ENCODE data around the gene METTL9. TPM values are rescaled to one million over a fixed set of nuclear protein-coding genes. Genes with fewer than 3 reads are reported as not detected.

METTL9 gene
- total and polyA plus RNA-seq, 2 experiments from 2014 or later = 112 to 229 TPM

GRCh38 chr16:21651515-21651914 is 52.1 kb downstream of the METTL9 start:
- no peak overlapping the region for H3K4me2 ChIP-seq
- H3K27me3 ChIP-seq = no peaks in the 10 kb centered on the region
- H3K9me2 ChIP-seq (replicated peaks; ENCODE audit: insufficient read depth) = no peaks in the 10 kb centered on the region
- no peak overlapping the region for H3K4me3 ChIP-seq
- H3K36me3 ChIP-seq (replicated peaks; ENCODE audit: insufficient read depth, low read depth) = no peaks in the 10 kb centered on the region
- H3K79me2 ChIP-seq = peaks cover 32% of the 10 kb centered on the region
- H3K27ac ChIP-seq = no peak overlapping the region
- H2AFZ ChIP-seq = no peak overlapping the region
- no peaks in the 10 kb centered on the region for H3K4me1 ChIP-seq (ENCODE audit: insufficient read depth)
- no peak for DNase-seq (ENCODE audit: low spot score)
- 95% methylated on average over 3 of the region's 3 CpGs for whole genome bisulfite sequencing (ENCODE audit: low lambda C conversion rate, missing lambda C conversion rate)
- TF ChIP-seq CTCF (IDR thresholded peaks at IDR 0.05; ENCODE audit: poor library complexity) (no peak), EZH2 (IDR thresholded peaks at IDR 0.05; ENCODE audit: borderline replicate concordance) (no peak), EZH2phosphoT487 (IDR thresholded peaks at IDR 0.05; ENCODE audit: low read depth, severe bottlenecking, unreplicated experiment) (no peak)
- H4K20me1 ChIP-seq (ENCODE audit: insufficient read depth, poor library complexity, severe bottlenecking) = no peaks in the 10 kb centered on the region
- no peaks in the 10 kb centered on the region for H3K9me3 ChIP-seq (ENCODE audit: low read depth)

- no peak within 1 kb of the TSS for H3K4me2 ChIP-seq
- DNase-seq (ENCODE audit: low spot score) = no peak
- H2AFZ ChIP-seq = no peak within 1 kb of the TSS
- no peaks in the 10 kb centered on the region for H3K9me2 ChIP-seq (replicated peaks; ENCODE audit: insufficient read depth)
- no peaks in the 10 kb centered on the region for H3K36me3 ChIP-seq (replicated peaks; ENCODE audit: insufficient read depth, low read depth)
- H4K20me1 ChIP-seq (ENCODE audit: insufficient read depth, poor library complexity, severe bottlenecking) = no peaks in the 10 kb centered on the region
- H3K9me3 ChIP-seq (ENCODE audit: low read depth) = no peaks in the 10 kb centered on the region
- no peaks in the 10 kb centered on the region for H3K27me3 ChIP-seq
- no peak for TF ChIP-seq CTCF (IDR thresholded peaks at IDR 0.05; ENCODE audit: poor library complexity)
- TF ChIP-seq EZH2phosphoT487 (IDR thresholded peaks at IDR 0.05; ENCODE audit: low read depth, severe bottlenecking, unreplicated experiment) = no peak
- no peak for TF ChIP-seq EZH2 (IDR thresholded peaks at IDR 0.05; ENCODE audit: borderline replicate concordance)
- 99% methylated on average over 6 of the region's 6 CpGs for WGBS (ENCODE audit: low lambda C conversion rate, missing lambda C conversion rate)
- no peak within 1 kb of the TSS for H3K27ac ChIP-seq
- no peak within 1 kb of the TSS for H3K4me3 ChIP-seq
- no peaks in the 10 kb centered on the region for H3K4me1 ChIP-seq (ENCODE audit: insufficient read depth)
- peaks cover 25% of the 10 kb centered on the region for H3K79me2 ChIP-seq
Observed at GRCh38 chr16:21652453-21652852, 53.1 kb downstream of the METTL9 start, which contains the start of gene IGSF6. Gene IGSF6 (minus strand): TSS chr16:21652608. CDS start chr16:21652598, 10 bp downstream.

- Histone ChIP-seq H3K79me2 (peaks cover 19% of the 10 kb centered on the region), H3K36me3 (replicated peaks; ENCODE audit: insufficient read depth, low read depth) (no peaks in the 10 kb centered on the region), H3K4me2 (no peak overlapping the region), H2AFZ (no peak overlapping the region), H3K9me2 (replicated peaks; ENCODE audit: insufficient read depth) (no peaks in the 10 kb centered on the region), H3K4me1 (ENCODE audit: insufficient read depth) (no peaks in the 10 kb centered on the region), H3K27ac (no peak overlapping the region), H3K4me3 (no peak overlapping the region), H3K9me3 (ENCODE audit: low read depth) (no peaks in the 10 kb centered on the region), H4K20me1 (ENCODE audit: insufficient read depth, poor library complexity, severe bottlenecking) (no peaks in the 10 kb centered on the region), H3K27me3 (no peaks in the 10 kb centered on the region)
- no peak for TF ChIP-seq CTCF (IDR thresholded peaks at IDR 0.05; ENCODE audit: poor library complexity)
- 96% methylated on average over 5 of the region's 5 CpGs for WGBS (ENCODE audit: low lambda C conversion rate, missing lambda C conversion rate)
- no peak for DNase-seq (ENCODE audit: low spot score)
Observed at GRCh38 chr16:21653571-21653970, 54.2 kb downstream of the METTL9 start.

- no peak for DNase-seq (ENCODE audit: low spot score)
- Histone ChIP-seq H3K4me3 (no peak overlapping the region), H3K4me1 (ENCODE audit: insufficient read depth) (no peaks in the 10 kb centered on the region), H3K36me3 (replicated peaks; ENCODE audit: insufficient read depth, low read depth) (no peaks in the 10 kb centered on the region), H3K79me2 (peaks cover 14% of the 10 kb centered on the region), H3K4me2 (no peak overlapping the region), H3K9me3 (ENCODE audit: low read depth) (no peaks in the 10 kb centered on the region), H3K27ac (no peak overlapping the region), H3K27me3 (no peaks in the 10 kb centered on the region), H3K9me2 (replicated peaks; ENCODE audit: insufficient read depth) (no peaks in the 10 kb centered on the region), H2AFZ (no peak overlapping the region), H4K20me1 (ENCODE audit: insufficient read depth, poor library complexity, severe bottlenecking) (no peaks in the 10 kb centered on the region)
- TF ChIP-seq EZH2phosphoT487 (IDR thresholded peaks at IDR 0.05; ENCODE audit: low read depth, severe bottlenecking, unreplicated experiment) (no peak), CTCF (IDR thresholded peaks at IDR 0.05; ENCODE audit: poor library complexity) (no peak), EZH2 (IDR thresholded peaks at IDR 0.05; ENCODE audit: borderline replicate concordance) (no peak)
- 91% methylated on average over 1 of the region's 1 CpG for WGBS (ENCODE audit: low lambda C conversion rate, missing lambda C conversion rate)
Observed at GRCh38 chr16:21654466-21654865, 55.1 kb downstream of the METTL9 start.

Data from hepatocyte (in vitro differentiated cells).